Aorta (tissue), 5 donors: ENCODE measurements around the gene MKNK1. TPM values are rescaled to one million over a fixed set of nuclear protein-coding genes. Genes with fewer than 3 reads are reported as not detected.
"Not testable (repeated sequence)": the region's sequence is repeated elsewhere in the genome, so short reads cannot be mapped to it uniquely, and the experiment has no call there.

Experiments used
- ATAC-seq: fragments of 200-7000 bp; cut with Tn5 transposase; one replicate; pipeline ENCODE4 v1.9.1; 2022; ENCODE audit warnings: moderate library complexity; ENCODE audit not compliant: low FRiP score
- DNase-seq, 2 donors: peaks; one replicate each; pipeline ENCODE4 v3.0.0-alpha.2; 2020
- H3K27ac ChIP-seq, 2 donors: one replicate each; pipeline ENCODE4 v1.5.1; 2013; ENCODE audit warnings: low read length in 2 of 2, mild to moderate bottlenecking in 2 of 2, moderate library complexity in 2 of 2, control low read depth in 1 of 2, inconsistent platforms in 1 of 2, low read depth in 1 of 2
- H3K27me3 ChIP-seq, 2 donors: one replicate each; pipeline ENCODE4 v1.6.1; 2013; ENCODE audit warnings: control low read depth in 1 of 2, low read length in 1 of 2, mild to moderate bottlenecking in 1 of 2, moderate library complexity in 1 of 2; ENCODE audit not compliant: insufficient read depth in 2 of 2, control insufficient read depth in 1 of 2
- H3K36me3 ChIP-seq, 2 donors: one replicate each; pipeline ENCODE4 v1.6.1; 2013; ENCODE audit warnings: control low read depth in 1 of 2, low read length in 1 of 2, mild to moderate bottlenecking in 1 of 2; ENCODE audit not compliant: insufficient read depth in 2 of 2, control insufficient read depth in 1 of 2
- H3K4me1 ChIP-seq, 2 donors: one replicate each; pipeline ENCODE4 v1.6.1; 2013; ENCODE audit warnings: low read length in 2 of 2, control low read depth in 1 of 2, mild to moderate bottlenecking in 1 of 2, moderate library complexity in 1 of 2; ENCODE audit not compliant: insufficient read depth in 2 of 2, control insufficient read depth in 1 of 2
- H3K4me3 ChIP-seq, 2 donors: one replicate each; pipeline ENCODE4 v1.5.1; 2013; ENCODE audit warnings: low read length in 2 of 2, control low read depth in 1 of 2, mild to moderate bottlenecking in 1 of 2
- H3K9me3 ChIP-seq: one replicate; pipeline ENCODE4 v1.6.1; 2013; ENCODE audit warnings: mild to moderate bottlenecking, low read length; ENCODE audit not compliant: control insufficient read depth
- WGBS, 2 donors: extraction: QIAGEN DNeasy Blood & Tissue Kit; methylation state at CpG; one replicate each; pipeline ENCODE4 v1.1.7; 2013; 5-methylcytosine and 5-hydroxymethylcytosine counted together
- intact Hi-C, 2 donors: fragments of 100-400 bp; cut with DNase I; formaldehyde crosslinking; loops; one replicate each; pipeline versions ENCODE4 v1.14.2 to v1.15.0; 2022
- long read RNA-seq, 2 donors: library from polyadenylated mRNA; unstranded; transcript quantifications; one replicate each; pipeline ENCODE4 v2.0.0, GENCODE V29; 2020 to 2021
- polyA plus RNA-seq, 2 donors: library from polyadenylated mRNA; stranded (reverse); fragments of 200-250 nt; gene quantifications; one replicate each; pipeline ENCODE4 v1.2.3, GENCODE V29; 2013
- total RNA-seq, 2 donors: library from RNA; stranded (reverse); fragmentation: NEBNext Ultra II Directional; extraction: Animal tissue kit (Norgen Biotek cat#: 25700); gene quantifications; one replicate each; pipeline ENCODE4 v1.2.1, GENCODE V29; 2021
- donor health status: healthy with polysubstance abuse.
- donor health status: Bipolar disorder and iron deficiency.
- donor health status: DM: no; HTN: no; CAD: no.
- donor health status: DM: no; HTN: no; CAD: no.
- donor health status: DM: yes; HTN: yes; CAD: no.

Gene MKNK1
- total RNA-seq (100 to 1,000 TPM in 1 of 2 donors, 10 to 100 TPM in 1; 64.2 to 111 TPM), polyA plus RNA-seq (10 to 100 TPM; 25.5 to 80.5 TPM)
- long read RNA-seq, donor 1, transcript MKNK1-231 (13 exons, 2,686 nt), result major isoform, 17 of 100 reads
- long read RNA-seq, donor 1, transcript MKNK1-230 (12 exons, 2,600 nt), result minor isoform, 12 of 100 reads
- long read RNA-seq, donor 1, partial matches to known transcripts, result 20 of 100 reads
- long read RNA-seq, donor 1, other reads (novel, unspliced or antisense), result 50 of 100 reads
- long read RNA-seq, donor 2, partial matches to known transcripts, result 4 of 20 reads
- long read RNA-seq, donor 2, other reads (novel, unspliced or antisense), result 10 of 20 reads

GRCh38 chr1:46603858-46604549, at the start of gene MKNK1:
MKNK1 (minus strand) TSS chr1:46604268; CDS start chr1:46583327, 20,941 bp downstream.
- ATAC-seq (peak; percentile 96), DNase-seq (peak; percentile 98 to 100)
- WGBS, 2 donors, result 1% methylated on average over 53 of the region's 53 CpGs
- H3K27ac ChIP-seq, result peak within 1 kb of the TSS in 1 of 2 donors; percentile 49
- peak within 1 kb of the TSS; percentile 48 to 83 for H3K4me3 ChIP-seq
- intact Hi-C loops, result loop anchor here in 1 of 2 donors (5.0 kb wide), 1 partner anchor 113 kb away; the partner anchor contains the start of gene EFCAB14
- no peaks in the 10 kb centered on the region for H3K9me3 ChIP-seq
- H3K27me3 ChIP-seq, result no peaks in the 10 kb centered on the region
- peaks cover 0 to 1% of the 10 kb centered on the region in 2 donors for H3K36me3 ChIP-seq
- peaks cover 0 to 2% of the 10 kb centered on the region in 2 donors for H3K4me1 ChIP-seq

DNA sequence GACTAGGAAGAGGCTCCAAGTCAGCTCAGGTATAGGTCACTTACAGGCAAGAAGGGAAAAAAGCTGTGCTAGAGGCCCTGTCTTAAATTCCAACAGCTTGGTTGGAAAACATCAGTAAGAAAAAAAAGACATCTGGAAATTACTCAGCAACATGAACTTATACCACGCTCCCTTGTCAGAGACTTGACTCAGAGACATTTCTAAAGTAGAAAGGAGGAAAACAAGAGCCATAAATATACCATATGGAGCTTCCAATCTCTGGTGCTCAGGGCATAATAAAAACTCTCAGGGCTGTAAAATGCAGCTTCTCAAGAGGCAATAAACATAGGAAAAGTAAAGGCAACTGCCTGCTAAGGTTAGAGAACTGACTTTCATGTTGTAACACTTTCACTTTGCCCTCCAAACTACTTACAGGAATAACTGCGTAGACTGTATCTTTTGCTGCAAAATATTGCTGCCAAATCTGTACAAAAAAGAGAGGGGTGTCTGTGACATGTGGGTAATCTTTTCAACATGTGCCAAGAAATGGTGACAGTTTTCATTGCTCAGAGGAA, 49.4 kb upstream of the MKNK1 start:
- H3K36me3 ChIP-seq, result peaks cover 3 to 8% of the 10 kb centered on the region in 2 donors

GRCh38 chr1:46652321-46653100, 48.4 kb upstream of the MKNK1 start:
- no peak for ATAC-seq
- Histone ChIP-seq H3K27ac (no peak overlapping the region), H3K27me3 (no peaks in the 10 kb centered on the region), H3K4me1 (no peaks in the 10 kb centered on the region), H3K36me3 (peaks cover 3 to 8% of the 10 kb centered on the region in 2 donors), H3K9me3 (no peaks in the 10 kb centered on the region), H3K4me3 (no peak overlapping the region)
- intact Hi-C loops, result no loop called here
- no peak for DNase-seq
- 71 to 75% methylated on average over 6 of the region's 6 CpGs for WGBS, 2 donors

More for the DNA sequence above, 49.4 kb upstream of the MKNK1 start:
- DNase-seq (no peak), ATAC-seq (no peak)
- intact Hi-C loops, result no loop called here
- no peaks in the 10 kb centered on the region for H3K27me3 ChIP-seq
- WGBS, 2 donors, result 56 to 58% methylated on average over 2 of the region's 2 CpGs
- H3K27ac ChIP-seq, result no peak overlapping the region
- H3K4me3 ChIP-seq, result no peak overlapping the region
- H3K9me3 ChIP-seq, result no peaks in the 10 kb centered on the region
- H3K4me1 ChIP-seq, result no peaks in the 10 kb centered on the region

DNA sequence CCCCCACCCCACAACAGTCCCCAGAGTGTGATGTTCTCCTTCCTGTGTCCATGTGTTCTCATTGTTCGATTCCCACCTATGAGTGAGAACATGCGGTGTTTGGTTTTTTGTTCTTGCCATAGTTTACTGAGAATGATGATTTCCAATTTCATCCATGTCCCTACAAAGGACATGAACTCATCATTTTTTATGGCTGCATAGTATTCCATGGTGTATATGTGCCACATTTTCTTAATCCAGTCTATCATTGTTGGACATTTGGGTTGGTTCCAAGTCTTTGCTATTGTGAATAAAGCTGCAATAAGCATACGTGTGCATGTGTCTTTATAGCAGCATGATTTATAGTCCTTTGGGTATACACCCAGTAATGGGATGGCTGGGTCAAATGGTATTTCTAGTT, 47.1 kb upstream of the MKNK1 start:
- ATAC-seq, result not testable (repeated sequence)
- 90 to 91% methylated on average over 3 of the region's 3 CpGs for WGBS, 2 donors

DNA sequence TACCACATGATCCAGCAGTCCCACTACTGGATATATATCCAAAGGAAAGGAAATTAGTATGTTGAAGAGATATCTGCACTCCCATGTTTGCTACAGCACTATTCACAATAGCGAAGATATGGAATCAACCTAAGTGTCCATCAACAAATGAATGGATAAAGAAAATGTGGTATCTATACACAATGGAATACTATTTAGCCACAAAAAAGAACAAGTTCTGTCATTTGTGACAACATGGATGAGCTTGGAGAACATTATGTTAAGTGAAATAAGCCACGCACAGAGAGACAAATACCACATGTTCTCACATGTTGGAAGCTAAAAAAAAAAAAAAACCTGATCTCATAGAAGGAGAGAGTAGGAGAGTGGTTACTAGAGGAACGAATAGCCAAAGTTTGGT, 46.4 kb upstream of the MKNK1 start:
- intact Hi-C loops, result no loop called here
- Histone ChIP-seq H3K4me1 (no peaks in the 10 kb centered on the region), H3K9me3 (no peaks in the 10 kb centered on the region), H3K27ac (no peak overlapping the region), H3K27me3 (no peaks in the 10 kb centered on the region), H3K36me3 (peaks cover 8% of the 10 kb centered on the region in 2 donors), H3K4me3 (no peak overlapping the region)
- 98 to 100% methylated on average over 3 of the region's 3 CpGs for WGBS, 2 donors
- DNase-seq, result no peak
- ATAC-seq, result no peak

More for the DNA sequence above, 47.1 kb upstream of the MKNK1 start:
- H3K36me3 ChIP-seq, H3K27ac ChIP-seq, intact Hi-C loops, H3K4me1 ChIP-seq, DNase-seq, H3K4me3 ChIP-seq, H3K27me3 ChIP-seq, H3K9me3 ChIP-seq: not testable (repeated sequence)

- Histone ChIP-seq H3K4me1 (no peaks in the 10 kb centered on the region), H3K27ac (no peak overlapping the region), H3K36me3 (peaks cover 8% of the 10 kb centered on the region in 2 donors), H3K4me3 (no peak overlapping the region), H3K9me3 (no peaks in the 10 kb centered on the region), H3K27me3 (no peaks in the 10 kb centered on the region)
- ATAC-seq (no peak), DNase-seq (no peak)
- WGBS, 2 donors, result 95 to 98% methylated on average over 2 of the region's 2 CpGs
- intact Hi-C loops, result no loop called here
Observed at GRCh38 chr1:46649764-46650163, 45.7 kb upstream of the MKNK1 start.

DNA sequence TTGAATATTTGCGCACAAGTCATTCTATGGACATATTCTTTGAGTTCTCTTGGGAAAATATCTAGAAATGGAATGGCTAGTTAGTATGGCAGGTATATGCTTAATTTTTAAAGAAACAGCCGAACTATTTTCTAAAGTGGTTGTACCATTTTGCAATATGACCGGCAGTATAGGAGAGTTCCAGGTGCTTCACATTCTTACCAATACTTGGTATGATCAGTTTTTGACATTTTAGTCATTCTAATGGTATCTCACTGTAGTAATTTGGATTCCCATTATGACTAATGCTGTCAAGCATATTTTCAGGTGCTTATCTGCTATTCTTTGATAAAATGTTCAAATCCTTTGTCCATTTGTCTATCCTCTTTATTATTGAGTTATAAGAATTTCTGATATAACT, 43.5 kb upstream of the MKNK1 start:
- WGBS, 2 donors, result 94 to 98% methylated on average over 3 of the region's 3 CpGs
- DNase-seq (no peak), ATAC-seq (no peak)
- no peak overlapping the region for H3K4me3 ChIP-seq
- H3K27me3 ChIP-seq, result no peaks in the 10 kb centered on the region
- peaks cover 7 to 10% of the 10 kb centered on the region in 2 donors for H3K36me3 ChIP-seq
- intact Hi-C loops, result no loop called here
- H3K27ac ChIP-seq, result no peak overlapping the region
- peaks cover 0 to 2% of the 10 kb centered on the region in 2 donors for H3K4me1 ChIP-seq
- no peaks in the 10 kb centered on the region for H3K9me3 ChIP-seq

DNA sequence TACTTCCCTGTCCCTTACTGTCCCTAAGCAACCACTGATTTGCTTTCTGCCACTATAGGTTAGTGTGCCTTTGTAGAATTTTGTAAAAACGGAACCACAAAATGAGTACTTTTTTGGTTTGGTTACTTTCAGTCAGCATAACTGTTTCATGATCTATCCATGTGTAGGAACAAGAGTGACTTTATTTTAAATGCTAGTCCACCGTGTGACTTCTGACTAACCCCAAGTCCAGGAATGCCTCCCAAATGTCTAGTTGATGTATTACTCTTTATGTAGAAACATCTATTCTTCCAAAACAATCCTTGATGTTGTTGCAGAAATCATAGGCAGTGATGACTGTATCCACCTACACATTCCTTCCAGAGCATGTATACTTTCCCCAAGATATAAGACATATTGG, 42.8 kb upstream of the MKNK1 start:
- intact Hi-C loops, result no loop called here
- Histone ChIP-seq H3K27me3 (no peaks in the 10 kb centered on the region), H3K36me3 (peaks cover 7 to 10% of the 10 kb centered on the region in 2 donors), H3K9me3 (no peaks in the 10 kb centered on the region), H3K4me3 (no peak overlapping the region), H3K27ac (no peak overlapping the region), H3K4me1 (peaks cover 0 to 2% of the 10 kb centered on the region in 2 donors)
- DNase-seq (no peak), ATAC-seq (no peak)
- 61 to 64% methylated on average over 2 of the region's 2 CpGs for WGBS, 2 donors
